Neural cell (in vitro differentiated cells): ENCODE measurements around the gene COL27A1. TPM values are rescaled to one million over a fixed set of nuclear protein-coding genes. Genes with fewer than 3 reads are reported as not detected.

Source experiments
- H2AFZ ChIP-seq: fragments of 200-600, 300-800 bp; sonication (generic), shearing (Covaris generic); 2 replicates; pipeline ENCODE4 v1.6.0; 2014; ENCODE audit warnings: low read depth, mild to moderate bottlenecking, antibody characterized with exemption, low read length, moderate library complexity
- H3F3A ChIP-seq: fragments of 200-600 bp; shearing (Covaris generic); 2 replicates; pipeline ENCODE4 v1.6.1; 2016; ENCODE audit warnings: mild to moderate bottlenecking, moderate library complexity, mixed read lengths, antibody characterized with exemption, low read length; ENCODE audit not compliant: insufficient read depth, poor library complexity, severe bottlenecking
- H3K27ac ChIP-seq: fragments of 200-600, 300-800 bp; sonication (generic), shearing (Covaris generic); 2 replicates; pipeline ENCODE4 v1.5.1; 2014; ENCODE audit warnings: mild to moderate bottlenecking, low read length, moderate library complexity
- H3K27me3 ChIP-seq: fragments of 300-800, 200-600 bp; sonication (generic), shearing (Covaris generic); 2 replicates; pipeline ENCODE4 v1.6.0; 2014; ENCODE audit warnings: mild to moderate bottlenecking, low read depth, low read length, moderate library complexity; ENCODE audit not compliant: insufficient read depth
- H3K36me3 ChIP-seq: fragments of 300-800, 200-600 bp; sonication (generic), shearing (Covaris generic); 2 replicates; pipeline ENCODE4 v1.5.1; 2014; ENCODE audit warnings: mild to moderate bottlenecking, antibody characterized with exemption, low read length, moderate library complexity; ENCODE audit not compliant: insufficient read depth
- H3K4me2 ChIP-seq: fragments of 300-800, 200-600 bp; sonication (generic), shearing (Covaris generic); 2 replicates; pipeline ENCODE4 v1.6.0; 2014; ENCODE audit warnings: mild to moderate bottlenecking, low read length
- H3K4me3 ChIP-seq: fragments of 300-800, 200-600 bp; sonication (generic), shearing (Covaris generic); 2 replicates; pipeline ENCODE4 v1.5.1; 2014; ENCODE audit warnings: mild to moderate bottlenecking, low read length, moderate library complexity
- H3K79me2 ChIP-seq: fragments of 200-600 bp; shearing (Covaris generic); replicated peaks from 2 replicates; pipeline ENCODE4 v1.6.0; 2014; ENCODE audit warnings: mild to moderate bottlenecking, low read length, moderate library complexity; ENCODE audit not compliant: insufficient read depth
- H3K9ac ChIP-seq: fragments of 300-800, 200-600 bp; sonication (generic), shearing (Covaris generic); 2 replicates; pipeline ENCODE4 v1.6.1; 2016; ENCODE audit warnings: mild to moderate bottlenecking, low read length, mixed read lengths
- H3K9me2 ChIP-seq: fragments of 200-600 bp; shearing (Covaris generic); 2 replicates; pipeline ENCODE4 v1.6.1; 2016; ENCODE audit warnings: mild to moderate bottlenecking, low read length, mixed read lengths; ENCODE audit not compliant: insufficient read depth
- H3K9me3 ChIP-seq: fragments of 200-600, 300-800 bp; sonication (generic), shearing (Covaris generic); 2 replicates; pipeline ENCODE4 v1.6.1; 2016; ENCODE audit warnings: mild to moderate bottlenecking, mixed run types, low read length, moderate library complexity, mixed read lengths
- H4K20me1 ChIP-seq: fragments of 200-600 bp; shearing (Covaris generic); 2 replicates; pipeline ENCODE4 v1.6.1; 2016; ENCODE audit warnings: mild to moderate bottlenecking, mixed run types; ENCODE audit not compliant: insufficient read depth
- EP300 ChIP-seq: fragments of 450-650 bp; conservative IDR thresholded peaks from 2 replicates; pipeline ENCODE4 v1.6.1; 2014; ENCODE audit warnings: antibody characterized with exemption, mild to moderate bottlenecking, moderate library complexity; ENCODE audit not compliant: poor library complexity, severe bottlenecking
- EZH2 ChIP-seq: fragments of 200-600, 300-800 bp; shearing (Covaris generic), sonication (generic); IDR thresholded peaks from 2 replicates; pipeline ENCODE4 v1.6.1; 2014; ENCODE audit warnings: antibody characterized with exemption, low read length, borderline replicate concordance, mild to moderate bottlenecking; ENCODE audit not compliant: insufficient read depth, poor library complexity, severe bottlenecking
- MXI1 ChIP-seq: fragments of 450-650 bp; conservative IDR thresholded peaks from 2 replicates; pipeline ENCODE4 v1.6.1; 2014; ENCODE audit warnings: antibody characterized with exemption, mild to moderate bottlenecking; ENCODE audit not compliant: poor library complexity, severe bottlenecking
- POLR2AphosphoS5 ChIP-seq: IDR thresholded peaks from 2 replicates; pipeline ENCODE4 v1.6.1; 2012
- RAD21 ChIP-seq: fragments of 450-650 bp; conservative IDR thresholded peaks from 2 replicates; pipeline ENCODE4 v1.6.1; 2014; ENCODE audit warnings: antibody characterized with exemption, mild to moderate bottlenecking, moderate library complexity
- SMC3 ChIP-seq: fragments of 450-650 bp; conservative IDR thresholded peaks from 2 replicates; pipeline ENCODE4 v1.6.1; 2014; ENCODE audit warnings: antibody characterized with exemption, mild to moderate bottlenecking, moderate library complexity; ENCODE audit not compliant: poor library complexity
- TAF1 ChIP-seq: IDR thresholded peaks from 2 replicates; pipeline ENCODE4 v1.6.1; 2012; ENCODE audit warnings: low read depth
- polyA plus RNA-seq: library from polyadenylated mRNA; depleted of rRNA; stranded (reverse); fragments of >200 nt; gene quantifications from 2 replicates; pipeline ENCODE4 v1.2.3, GENCODE V29; 2014
- TF ChIP-seq, protein P1 (sequence below): IDR thresholded peaks from 2 replicates; pipeline ENCODE4 v1.6.1; 2012; ENCODE audit warnings: borderline replicate concordance
- TF ChIP-seq, protein P2 (sequence below): fragments of 450-650 bp; IDR thresholded peaks from 2 replicates; pipeline ENCODE4 v1.5.1; 2014; ENCODE audit warnings: antibody characterized with exemption, mild to moderate bottlenecking, moderate library complexity; ENCODE audit not compliant: poor library complexity, severe bottlenecking

COL27A1 gene
- polyA plus RNA-seq, 1 donor from 2014 or later: 0.25 TPM

DNA sequence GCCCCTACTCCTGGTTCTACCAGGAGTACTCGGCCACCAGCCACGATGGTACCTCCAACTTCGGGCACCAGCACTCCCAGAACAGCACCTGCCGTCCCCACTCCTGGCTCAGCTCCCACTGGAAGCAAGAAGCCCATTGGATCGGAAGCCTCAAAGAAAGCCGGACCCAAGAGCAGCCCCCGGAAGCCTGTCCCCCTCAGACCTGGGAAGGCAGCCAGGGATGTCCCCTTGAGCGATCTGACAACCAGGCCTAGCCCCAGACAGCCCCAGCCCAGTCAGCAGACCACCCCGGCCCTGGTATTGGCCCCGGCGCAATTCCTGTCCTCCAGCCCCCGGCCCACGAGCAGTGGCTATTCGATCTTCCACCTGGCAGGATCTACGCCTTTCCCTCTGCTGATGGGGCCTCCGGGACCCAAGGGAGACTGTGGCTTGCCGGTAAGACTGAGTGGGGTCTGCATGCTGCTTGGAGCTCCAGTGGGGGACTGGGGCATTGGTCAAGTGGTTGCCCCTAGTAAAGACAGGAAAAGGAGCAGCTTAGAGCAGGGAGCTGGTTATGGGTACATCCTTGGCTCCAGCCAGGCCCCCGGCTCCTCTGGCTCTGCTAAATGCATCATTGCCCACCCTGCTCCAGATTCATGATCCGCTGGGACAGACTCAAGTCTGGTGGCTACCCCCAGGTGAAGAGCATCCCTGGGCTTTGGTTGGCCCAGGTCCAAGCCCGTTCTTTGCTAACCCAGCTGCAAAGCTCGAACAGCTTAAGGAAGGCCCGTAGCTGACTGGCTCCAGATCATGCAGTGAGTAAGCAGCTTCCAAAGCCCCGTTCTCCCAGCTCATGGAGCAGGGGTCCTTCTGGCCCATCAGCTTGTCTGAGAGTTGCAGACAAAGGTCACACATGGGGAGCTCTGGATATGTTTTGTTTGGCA lies 14.0 kb downstream of the COL27A1 start:
- Histone ChIP-seq H3F3A (no peaks in the 10 kb centered on the region), H4K20me1 (no peaks in the 10 kb centered on the region), H3K27ac (no peak overlapping the region), H3K4me3 (no peak overlapping the region), H3K4me2 (no peak overlapping the region), H3K79me2 (no peaks in the 10 kb centered on the region), H3K9me3 (no peaks in the 10 kb centered on the region), H3K36me3 (no peaks in the 10 kb centered on the region), H3K9me2 (no peaks in the 10 kb centered on the region), H3K27me3 (no peaks in the 10 kb centered on the region), H2AFZ (no peak overlapping the region), H3K9ac (no peak overlapping the region)
- no peak for TF ChIP-seq EZH2
- TF ChIP-seq, protein P1, sequence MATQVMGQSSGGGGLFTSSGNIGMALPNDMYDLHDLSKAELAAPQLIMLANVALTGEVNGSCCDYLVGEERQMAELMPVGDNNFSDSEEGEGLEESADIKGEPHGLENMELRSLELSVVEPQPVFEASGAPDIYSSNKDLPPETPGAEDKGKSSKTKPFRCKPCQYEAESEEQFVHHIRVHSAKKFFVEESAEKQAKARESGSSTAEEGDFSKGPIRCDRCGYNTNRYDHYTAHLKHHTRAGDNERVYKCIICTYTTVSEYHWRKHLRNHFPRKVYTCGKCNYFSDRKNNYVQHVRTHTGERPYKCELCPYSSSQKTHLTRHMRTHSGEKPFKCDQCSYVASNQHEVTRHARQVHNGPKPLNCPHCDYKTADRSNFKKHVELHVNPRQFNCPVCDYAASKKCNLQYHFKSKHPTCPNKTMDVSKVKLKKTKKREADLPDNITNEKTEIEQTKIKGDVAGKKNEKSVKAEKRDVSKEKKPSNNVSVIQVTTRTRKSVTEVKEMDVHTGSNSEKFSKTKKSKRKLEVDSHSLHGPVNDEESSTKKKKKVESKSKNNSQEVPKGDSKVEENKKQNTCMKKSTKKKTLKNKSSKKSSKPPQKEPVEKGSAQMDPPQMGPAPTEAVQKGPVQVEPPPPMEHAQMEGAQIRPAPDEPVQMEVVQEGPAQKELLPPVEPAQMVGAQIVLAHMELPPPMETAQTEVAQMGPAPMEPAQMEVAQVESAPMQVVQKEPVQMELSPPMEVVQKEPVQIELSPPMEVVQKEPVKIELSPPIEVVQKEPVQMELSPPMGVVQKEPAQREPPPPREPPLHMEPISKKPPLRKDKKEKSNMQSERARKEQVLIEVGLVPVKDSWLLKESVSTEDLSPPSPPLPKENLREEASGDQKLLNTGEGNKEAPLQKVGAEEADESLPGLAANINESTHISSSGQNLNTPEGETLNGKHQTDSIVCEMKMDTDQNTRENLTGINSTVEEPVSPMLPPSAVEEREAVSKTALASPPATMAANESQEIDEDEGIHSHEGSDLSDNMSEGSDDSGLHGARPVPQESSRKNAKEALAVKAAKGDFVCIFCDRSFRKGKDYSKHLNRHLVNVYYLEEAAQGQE: no peak
- TF ChIP-seq SMC3: no peak
- no peak for TF ChIP-seq POLR2AphosphoS5
- no peak for TF ChIP-seq EP300
- no peak for TF ChIP-seq MXI1
- TF ChIP-seq TAF1: no peak
- TF ChIP-seq, protein P2, sequence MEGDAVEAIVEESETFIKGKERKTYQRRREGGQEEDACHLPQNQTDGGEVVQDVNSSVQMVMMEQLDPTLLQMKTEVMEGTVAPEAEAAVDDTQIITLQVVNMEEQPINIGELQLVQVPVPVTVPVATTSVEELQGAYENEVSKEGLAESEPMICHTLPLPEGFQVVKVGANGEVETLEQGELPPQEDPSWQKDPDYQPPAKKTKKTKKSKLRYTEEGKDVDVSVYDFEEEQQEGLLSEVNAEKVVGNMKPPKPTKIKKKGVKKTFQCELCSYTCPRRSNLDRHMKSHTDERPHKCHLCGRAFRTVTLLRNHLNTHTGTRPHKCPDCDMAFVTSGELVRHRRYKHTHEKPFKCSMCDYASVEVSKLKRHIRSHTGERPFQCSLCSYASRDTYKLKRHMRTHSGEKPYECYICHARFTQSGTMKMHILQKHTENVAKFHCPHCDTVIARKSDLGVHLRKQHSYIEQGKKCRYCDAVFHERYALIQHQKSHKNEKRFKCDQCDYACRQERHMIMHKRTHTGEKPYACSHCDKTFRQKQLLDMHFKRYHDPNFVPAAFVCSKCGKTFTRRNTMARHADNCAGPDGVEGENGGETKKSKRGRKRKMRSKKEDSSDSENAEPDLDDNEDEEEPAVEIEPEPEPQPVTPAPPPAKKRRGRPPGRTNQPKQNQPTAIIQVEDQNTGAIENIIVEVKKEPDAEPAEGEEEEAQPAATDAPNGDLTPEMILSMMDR: no peak
- TF ChIP-seq RAD21: no peak

DNA sequence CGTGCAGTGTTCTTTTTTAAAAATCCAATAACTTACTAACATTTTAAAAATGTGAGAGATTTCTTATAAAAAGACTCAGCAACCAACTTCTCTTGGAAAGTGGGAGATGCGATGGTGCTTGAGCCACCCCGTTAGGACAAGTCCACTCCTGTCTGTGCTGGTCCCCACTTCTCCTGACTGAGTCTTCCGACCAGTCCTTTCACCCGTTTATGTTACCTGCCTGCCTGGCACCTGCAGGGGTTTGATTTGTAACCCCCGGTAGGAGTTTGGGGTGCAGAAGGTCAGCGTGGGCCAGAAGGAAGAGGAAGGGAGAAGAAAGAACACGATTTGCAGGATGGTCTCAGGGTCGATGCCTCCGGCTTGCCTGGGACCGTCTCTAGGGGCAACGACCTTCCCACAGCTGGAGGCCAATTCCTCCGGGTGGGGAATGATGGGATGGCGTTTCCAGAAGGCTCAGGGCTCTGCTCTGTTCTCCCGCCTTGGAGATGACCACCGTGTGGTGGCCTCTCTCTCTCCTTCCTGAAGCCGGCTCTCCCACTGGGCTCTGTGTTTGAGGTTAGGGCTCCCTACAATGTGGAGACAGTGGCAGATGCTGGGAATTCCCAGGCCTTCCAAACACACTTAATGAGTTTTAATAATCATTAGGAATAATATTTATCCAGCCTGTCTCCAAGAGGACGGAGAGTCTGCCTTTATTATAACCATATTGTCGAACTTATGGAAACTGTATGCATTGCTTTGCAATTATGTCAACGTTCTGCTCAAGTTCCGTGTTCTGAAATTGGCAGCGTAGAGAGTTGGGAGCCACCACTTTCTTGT lies 14.8 kb downstream of the COL27A1 start:
- no peaks in the 10 kb centered on the region for H3F3A ChIP-seq

More for the DNA sequence above, 14.8 kb downstream of the COL27A1 start:
- TF ChIP-seq EP300 (no peak), TAF1 (no peak)
- H4K20me1 ChIP-seq: no peaks in the 10 kb centered on the region
- no peak overlapping the region for H3K27ac ChIP-seq
- H3K9ac ChIP-seq: no peak overlapping the region
- H3K36me3 ChIP-seq: no peaks in the 10 kb centered on the region
- H3K27me3 ChIP-seq: no peaks in the 10 kb centered on the region
- no peaks in the 10 kb centered on the region for H3K9me3 ChIP-seq
- H3K79me2 ChIP-seq: no peaks in the 10 kb centered on the region
- no peaks in the 10 kb centered on the region for H3K9me2 ChIP-seq
- no peak overlapping the region for H3K4me2 ChIP-seq
- no peak overlapping the region for H3K4me3 ChIP-seq
- H2AFZ ChIP-seq: no peak overlapping the region
